H1 (cell line): ENCODE measurements around the gene SEMA4F. TPM values are rescaled to one million over a fixed set of nuclear protein-coding genes. Genes with fewer than 3 reads are reported as not detected.

Experiments
- ATF2 ChIP-seq: IDR thresholded peaks from 2 replicates; pipeline ENCODE4 v1.6.1; 2012; ENCODE audit warnings: low read length, inconsistent platforms
- SIRT6 ChIP-seq: IDR thresholded peaks from one replicate; pipeline ENCODE4 v1.7.1; 2012; ENCODE audit warnings: low read length, inconsistent platforms
- SP2 ChIP-seq: IDR thresholded peaks from 2 replicates; pipeline ENCODE4 v1.6.1; 2012; ENCODE audit warnings: mild to moderate bottlenecking, low read length, inconsistent platforms
- TEAD4 ChIP-seq: IDR thresholded peaks from 2 replicates; pipeline ENCODE4 v1.6.1; 2012; ENCODE audit warnings: low read depth, low read length, inconsistent platforms, mixed read lengths
- polyA plus RNA-seq, 7 experiments: library from polyadenylated mRNA; depleted of rRNA in 3 of 7; stranded (reverse) in 5 of 7; unstranded in 2 of 7; fragments of >200 nt in 5 of 7; fragments of 200-250 nt in 2 of 7; gene quantifications; 1 replicate in 5 of 7; 2 replicates in 1 of 7; 4 replicates in 1 of 7; pipeline versions ENCODE4 v1.2.1 to v1.2.3, GENCODE V29; 2011 to 2013; ENCODE audit warnings: missing spikeins in 2 of 7, mixed read lengths in 2 of 7
- total RNA-seq: library from RNA; stranded (reverse); fragmentation: NEBNext Ultra II Directional; extraction: Animal tissue kit (Norgen Biotek cat#: 25700); gene quantifications from 2 replicates; pipeline ENCODE4 v1.2.1, GENCODE V29; 2021

The SEMA4F gene
- total and polyA plus RNA-seq, 2 of the 8 experiments (the other 6 are each of a cell fraction or from before 2014, with no cell fraction given): 3.3 to 3.4 TPM

GRCh38 chr2:74719066-74719465, 65.0 kb downstream of the SEMA4F start (continued):
- TF ChIP-seq ATF2: no peak
- no peak for TF ChIP-seq SIRT6
- no peak for TF ChIP-seq SP2
- TF ChIP-seq TEAD4: no peak
